ENCODE measurements around the gene SLIT3.

DNA sequence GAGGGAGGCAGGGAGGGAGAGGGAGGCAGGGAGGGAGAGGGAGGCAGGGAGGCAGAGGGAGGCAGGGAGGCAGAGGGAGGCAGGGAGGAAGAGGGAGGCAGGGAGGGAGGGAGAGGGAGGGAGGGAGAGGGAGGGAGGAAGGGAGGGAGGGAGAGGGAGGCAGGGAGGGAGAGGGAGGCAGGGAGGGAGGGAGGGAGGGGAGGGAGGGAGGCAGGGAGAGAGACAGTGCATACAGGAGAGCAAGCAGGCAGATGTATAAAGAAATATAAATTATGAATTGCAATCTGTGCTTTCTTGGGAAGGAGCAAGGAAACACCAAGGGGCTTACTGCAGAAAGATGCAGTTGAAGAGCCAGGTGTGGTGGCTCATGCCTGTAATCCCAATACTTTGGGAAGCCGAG is 574.6 kb downstream of the SLIT3 start:
- TF ChIP-seq BRCA1 (IDR thresholded peaks at IDR 0.05) (no peak), BRCA1 (CRISPR knock-in tag; IDR thresholded peaks at IDR 0.05) (no peak), GABPA (tag; conservative IDR thresholded peaks at IDR 0.05; ENCODE audit: low read depth) (no peak), ZFP36 (IDR thresholded peaks at IDR 0.05; ENCODE audit: low read depth, low read length, partially characterized antibody) (no peak), BHLHE40 (IDR thresholded peaks at IDR 0.05; ENCODE audit: low read length) (no peak), ESRRA (IDR thresholded peaks at IDR 0.05; ENCODE audit: borderline replicate concordance, low read depth) (no peak)
